Femur (tissue), 1 donor: ENCODE data around the gene KBTBD12.

Experiments
- DNase-seq: peaks from one replicate; pipeline ENCODE4 v3.0.0-alpha.2; 2017

KBTBD12 gene

DNA sequence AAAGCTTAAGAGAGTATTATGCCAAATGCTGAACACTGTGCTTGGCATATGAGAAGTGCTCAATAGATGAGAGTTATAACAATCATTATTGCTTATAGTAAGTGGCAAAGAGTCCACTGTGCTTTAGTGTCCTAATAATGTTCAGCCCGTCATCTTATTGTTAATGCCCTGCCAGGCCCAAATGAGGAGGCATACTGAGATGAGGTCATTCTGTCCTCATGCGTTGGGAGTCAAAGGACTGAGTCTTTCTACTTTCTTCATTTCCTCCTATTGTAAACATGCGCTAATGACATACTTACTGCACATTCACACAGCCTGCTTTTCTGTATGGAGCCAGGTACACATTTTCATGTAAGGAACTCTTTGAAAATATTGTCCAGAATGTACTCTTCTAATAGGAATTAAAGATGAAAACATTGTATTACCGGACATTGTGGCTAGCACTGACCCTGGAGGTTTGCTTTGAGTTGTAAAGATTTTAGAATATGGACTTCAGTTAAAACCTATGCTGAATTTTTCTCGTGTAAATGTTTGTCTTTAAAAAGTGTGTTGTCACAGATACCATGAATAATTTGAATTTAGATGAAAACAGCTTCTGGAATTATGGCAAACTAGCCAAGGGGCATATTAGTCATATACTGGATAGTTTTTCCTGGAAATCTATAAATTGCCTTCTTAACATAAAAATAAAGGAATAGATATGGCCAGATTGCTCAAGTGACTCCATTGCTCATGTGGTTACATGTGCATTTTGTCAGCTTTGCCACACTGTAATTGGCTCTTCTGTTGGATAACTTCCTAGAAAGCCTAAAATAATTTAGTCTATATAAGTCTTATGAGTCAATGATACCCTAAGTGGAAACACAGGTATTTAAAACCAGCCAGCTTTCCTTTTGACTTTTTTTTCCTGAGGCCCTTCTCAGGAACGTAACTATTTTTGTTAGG, 38.3 kb downstream of the KBTBD12 start:
- DNase-seq: no peak

DNA sequence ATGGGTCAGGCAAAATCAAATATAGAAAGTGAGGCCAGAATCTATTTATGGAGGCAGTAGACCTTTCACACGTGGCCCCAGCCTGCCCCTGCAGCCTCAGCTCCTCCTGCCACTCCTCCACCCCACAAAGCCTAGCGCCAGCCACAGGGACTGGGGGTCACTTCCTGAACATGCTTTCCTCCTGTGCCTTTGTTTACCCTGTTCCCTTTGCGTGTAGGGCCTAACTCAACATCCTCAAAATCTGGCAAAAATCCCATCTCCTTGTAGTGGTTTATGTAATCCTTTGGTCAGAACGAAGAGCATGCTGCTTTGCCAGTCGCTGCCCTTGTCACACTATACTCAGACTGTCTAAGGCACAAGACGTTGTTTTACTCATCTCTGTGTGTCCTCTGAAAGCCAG, 39.6 kb downstream of the KBTBD12 start:
- DNase-seq: peak; percentile 48

DNA sequence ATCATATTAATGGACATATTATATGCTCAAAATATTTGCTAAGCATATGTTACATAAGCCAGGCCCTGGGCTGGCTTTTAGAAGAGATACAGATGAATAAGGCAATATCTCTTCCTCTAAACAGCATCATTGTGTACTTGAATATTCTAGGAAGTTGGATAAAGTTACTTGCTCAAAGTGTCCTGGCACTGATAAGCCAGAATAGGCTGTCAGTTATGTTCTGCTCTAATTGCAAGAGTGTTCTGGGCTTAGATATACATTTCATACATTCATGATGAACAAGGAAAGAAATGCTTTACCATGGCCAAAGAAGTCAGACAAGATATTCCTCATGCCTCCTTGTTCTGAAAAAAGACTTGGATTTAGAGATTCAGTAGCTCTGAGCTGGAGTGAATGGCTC, 40.7 kb downstream of the KBTBD12 start:
- no peak for DNase-seq

DNA sequence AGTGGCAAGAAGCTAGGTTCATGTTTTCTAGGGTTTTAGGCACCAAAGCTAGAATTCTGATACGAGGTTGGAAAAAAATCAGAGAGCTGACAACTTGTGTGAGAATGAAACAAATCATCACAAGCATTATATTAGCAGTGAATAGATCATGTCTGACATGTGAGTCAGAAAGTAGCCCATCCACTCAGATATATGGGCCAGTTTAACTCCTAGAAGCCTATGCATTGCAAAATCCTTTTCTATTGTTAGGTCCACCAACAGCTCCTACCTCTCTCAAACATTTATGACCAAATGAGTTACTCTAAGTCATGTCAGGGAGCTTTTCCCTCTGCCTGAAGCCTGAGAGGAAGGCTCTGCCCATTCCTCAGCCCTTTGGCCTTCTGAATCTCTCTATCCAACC, 44.0 kb downstream of the KBTBD12 start:
- DNase-seq: no peak

DNA sequence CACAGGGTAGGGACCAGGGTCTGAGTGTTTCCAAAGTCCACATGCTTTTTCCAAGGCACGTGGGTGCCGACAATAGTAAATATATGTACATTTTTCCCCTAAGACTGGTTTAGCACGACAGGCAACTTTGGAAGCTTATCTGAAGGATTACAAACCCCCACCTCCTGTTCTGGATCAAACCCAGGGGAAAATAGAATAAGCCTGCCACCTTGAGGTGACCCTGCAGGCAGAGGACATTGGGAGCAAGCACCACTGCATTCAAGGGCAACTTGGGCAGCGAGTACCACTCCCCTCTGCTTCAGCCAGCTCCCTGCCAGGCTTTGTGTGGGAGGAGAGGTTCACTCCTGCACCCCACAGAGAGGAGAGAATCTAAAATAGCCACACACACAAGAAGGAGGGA, 44.8 kb downstream of the KBTBD12 start:
- DNase-seq: no peak

DNA sequence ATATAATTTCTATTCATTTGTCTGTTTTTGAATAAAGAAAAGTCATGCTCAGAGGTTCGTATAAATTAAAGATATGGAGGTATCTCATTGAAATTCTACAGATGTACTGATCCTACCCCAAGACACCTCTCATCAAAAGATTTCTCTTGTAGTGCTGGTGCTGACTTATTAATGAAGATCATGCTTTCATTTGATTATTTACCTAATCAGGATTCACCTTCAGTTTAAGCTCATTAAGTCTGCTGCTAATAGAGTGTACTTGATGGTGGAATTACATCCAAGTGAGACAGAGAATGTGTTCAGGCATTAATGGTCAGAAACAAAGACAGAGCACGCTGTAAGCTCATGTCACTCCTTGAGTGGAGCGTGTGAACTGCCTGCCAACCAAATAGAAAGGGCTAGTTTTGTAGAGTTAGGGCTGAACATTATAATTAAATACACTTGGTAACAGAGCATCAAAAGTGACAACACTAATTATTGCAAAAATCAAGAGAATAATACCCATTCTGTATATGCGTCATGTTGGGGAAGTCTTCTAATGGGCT, 45.5 kb downstream of the KBTBD12 start:
- no peak for DNase-seq

DNA sequence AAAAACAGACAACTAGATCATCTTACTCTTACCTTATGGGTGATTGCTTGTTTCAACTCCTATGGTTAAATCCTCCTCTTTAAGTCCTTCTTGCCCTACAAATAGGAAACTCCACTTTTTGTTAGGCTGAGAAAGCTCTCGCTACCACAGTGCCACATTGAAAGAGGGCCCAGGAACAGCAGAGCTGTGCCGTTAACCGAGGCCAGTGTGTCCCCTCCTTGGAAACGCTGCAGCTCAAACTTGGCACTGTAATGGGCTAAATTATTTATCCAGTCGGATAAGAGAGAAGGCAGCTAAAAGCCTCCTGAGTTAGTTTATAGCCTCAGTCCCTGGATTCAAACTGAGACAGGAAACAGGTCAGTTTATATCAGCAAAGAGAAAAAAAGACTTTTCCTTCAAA, 46.1 kb downstream of the KBTBD12 start:
- DNase-seq: no peak

DNA sequence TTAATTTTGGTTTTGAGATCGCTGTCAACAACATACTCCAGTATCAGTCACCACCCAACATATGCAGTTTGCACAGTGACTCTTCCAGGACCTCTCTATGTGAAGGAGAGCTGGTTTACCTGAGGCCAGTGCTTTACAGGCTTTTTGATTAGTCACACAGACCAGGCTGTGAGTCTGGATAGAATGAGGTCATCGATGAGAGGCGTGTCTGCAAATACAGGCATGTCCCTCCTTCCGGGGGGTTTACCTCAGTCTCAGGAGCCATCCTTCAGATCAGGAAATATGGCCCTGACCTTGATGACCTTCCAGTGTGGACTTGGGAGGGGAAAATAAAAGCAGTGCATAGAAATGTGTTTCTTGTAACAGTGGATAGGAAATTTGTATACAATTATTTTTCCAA, 46.9 kb downstream of the KBTBD12 start:
- DNase-seq: no peak

DNA sequence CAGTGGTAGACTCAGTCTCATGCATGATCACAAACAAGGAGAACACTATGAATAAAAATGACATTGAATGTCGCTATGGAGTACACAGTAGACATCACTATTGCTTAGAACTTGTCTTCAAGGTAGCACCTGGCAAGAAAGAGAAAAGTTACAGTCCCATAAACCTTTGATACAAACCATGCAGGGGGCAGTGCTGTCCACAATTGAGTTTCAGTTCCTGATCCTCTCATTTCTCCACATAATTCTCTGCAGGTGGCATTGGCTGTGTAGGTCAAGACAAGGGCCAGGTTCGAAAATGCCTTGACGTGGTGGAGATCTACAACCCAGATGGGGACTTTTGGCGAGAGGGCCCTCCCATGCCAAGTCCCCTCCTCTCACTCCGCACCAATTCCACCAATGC, 47.9 kb downstream of the KBTBD12 start:
- no peak for DNase-seq

DNA sequence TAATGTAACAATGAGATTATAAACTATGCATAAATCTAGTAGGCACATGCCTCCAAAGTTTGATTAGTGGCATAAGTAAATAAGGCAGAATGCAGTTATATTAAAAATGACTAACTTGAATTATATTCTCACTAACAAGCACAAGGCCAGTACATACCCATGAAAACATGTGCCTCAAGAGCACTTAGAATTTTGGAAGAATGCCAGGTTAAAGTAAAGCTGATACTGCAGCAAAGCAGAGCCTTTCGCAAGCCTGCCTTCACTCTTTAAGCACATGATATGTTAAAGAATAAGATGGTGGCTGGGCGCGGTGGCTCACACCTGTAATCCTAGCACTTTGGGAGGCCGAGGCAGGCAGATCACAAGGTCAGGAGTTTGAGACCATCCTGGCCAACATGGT, 49.0 kb downstream of the KBTBD12 start:
- DNase-seq: no peak

DNA sequence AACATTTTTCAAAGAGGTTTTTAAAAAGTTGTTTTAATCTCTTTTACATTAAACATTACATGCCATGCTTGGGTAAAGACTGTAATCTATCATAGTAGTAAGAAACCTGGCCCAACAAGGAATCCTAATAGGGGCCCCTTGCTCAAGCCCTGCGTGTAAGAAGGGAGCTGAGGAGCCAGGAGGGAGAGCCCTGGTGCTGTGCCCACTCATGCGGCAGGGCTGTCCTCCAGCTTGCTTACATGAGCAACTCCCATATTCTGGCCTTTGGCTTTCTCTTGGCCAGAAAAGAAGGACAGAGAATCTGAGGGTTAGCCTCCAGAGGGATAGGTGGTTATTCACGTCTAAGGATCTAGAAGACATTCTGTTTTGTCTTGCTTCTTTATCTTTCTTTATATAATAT, 49.8 kb downstream of the KBTBD12 start:
- no peak for DNase-seq

DNA sequence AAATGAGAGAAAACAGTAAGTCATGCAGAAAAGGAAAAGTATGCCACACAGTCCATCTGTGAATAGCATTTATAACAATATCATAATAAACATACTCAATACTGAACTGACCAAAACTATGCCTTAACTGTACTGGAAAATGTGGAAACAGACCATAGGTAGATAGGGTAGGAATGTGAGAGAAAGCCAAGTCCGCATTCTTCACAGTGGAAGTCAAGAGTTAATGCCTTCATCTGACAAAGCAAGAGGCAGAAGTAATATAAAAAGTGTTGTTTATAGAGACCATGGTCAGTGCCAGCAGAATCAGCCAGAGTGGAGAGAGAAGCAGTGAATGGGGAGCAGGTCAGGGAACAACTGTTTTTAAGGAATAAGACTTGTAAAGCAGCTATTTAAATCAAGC, 52.3 kb downstream of the KBTBD12 start:
- no peak for DNase-seq

DNA sequence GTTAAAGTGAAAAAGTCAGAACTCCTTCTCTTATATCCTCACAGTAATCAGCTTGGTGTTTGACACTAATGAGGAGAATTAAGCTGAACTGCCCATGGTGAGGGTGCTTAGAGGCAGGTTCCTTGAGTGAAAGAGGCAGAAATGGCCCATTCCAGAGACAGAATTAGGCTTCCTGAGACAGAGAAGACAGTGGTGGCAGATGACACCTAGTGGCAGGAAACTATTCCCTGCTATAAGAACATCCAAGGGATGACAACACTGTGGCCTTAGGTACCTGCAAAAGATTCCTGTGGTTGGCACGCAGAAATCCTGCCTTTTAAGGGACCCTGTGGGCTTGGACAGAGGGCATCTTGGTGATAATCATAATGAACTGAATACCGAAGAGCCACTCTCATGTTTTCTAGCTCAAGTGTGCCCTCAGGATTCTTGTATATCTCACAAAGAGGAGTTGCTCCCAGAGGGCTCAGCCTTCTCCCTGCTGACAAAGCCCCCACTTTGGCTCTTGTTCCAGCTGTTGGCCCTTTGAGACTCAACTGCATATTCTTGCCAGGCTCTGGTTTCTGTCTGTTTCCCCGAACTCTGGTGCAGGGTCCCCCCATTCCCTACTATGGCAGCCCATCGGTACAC, 56.0 kb downstream of the KBTBD12 start:
- DNase-seq: peak; percentile 55

DNA sequence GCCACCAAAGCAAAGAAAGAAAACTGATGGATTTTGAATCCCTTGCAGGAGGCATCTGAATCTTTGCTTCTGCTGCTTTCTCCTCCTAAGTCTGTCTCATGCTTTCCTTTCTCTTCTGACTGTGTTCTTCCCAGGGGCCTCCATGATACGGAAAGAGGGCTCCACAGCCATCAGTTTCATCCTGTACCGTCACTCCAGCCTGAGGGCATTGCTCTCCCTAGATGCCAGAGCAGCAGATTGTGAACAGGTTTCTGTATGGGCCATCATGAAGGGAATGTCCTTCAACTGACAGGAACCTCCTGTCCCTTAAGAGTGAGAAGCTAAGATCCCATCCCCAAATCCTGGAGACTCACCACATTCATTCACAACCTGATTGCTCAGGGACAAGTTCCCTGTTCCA, 59.2 kb downstream of the KBTBD12 start:
- DNase-seq: no peak

DNA sequence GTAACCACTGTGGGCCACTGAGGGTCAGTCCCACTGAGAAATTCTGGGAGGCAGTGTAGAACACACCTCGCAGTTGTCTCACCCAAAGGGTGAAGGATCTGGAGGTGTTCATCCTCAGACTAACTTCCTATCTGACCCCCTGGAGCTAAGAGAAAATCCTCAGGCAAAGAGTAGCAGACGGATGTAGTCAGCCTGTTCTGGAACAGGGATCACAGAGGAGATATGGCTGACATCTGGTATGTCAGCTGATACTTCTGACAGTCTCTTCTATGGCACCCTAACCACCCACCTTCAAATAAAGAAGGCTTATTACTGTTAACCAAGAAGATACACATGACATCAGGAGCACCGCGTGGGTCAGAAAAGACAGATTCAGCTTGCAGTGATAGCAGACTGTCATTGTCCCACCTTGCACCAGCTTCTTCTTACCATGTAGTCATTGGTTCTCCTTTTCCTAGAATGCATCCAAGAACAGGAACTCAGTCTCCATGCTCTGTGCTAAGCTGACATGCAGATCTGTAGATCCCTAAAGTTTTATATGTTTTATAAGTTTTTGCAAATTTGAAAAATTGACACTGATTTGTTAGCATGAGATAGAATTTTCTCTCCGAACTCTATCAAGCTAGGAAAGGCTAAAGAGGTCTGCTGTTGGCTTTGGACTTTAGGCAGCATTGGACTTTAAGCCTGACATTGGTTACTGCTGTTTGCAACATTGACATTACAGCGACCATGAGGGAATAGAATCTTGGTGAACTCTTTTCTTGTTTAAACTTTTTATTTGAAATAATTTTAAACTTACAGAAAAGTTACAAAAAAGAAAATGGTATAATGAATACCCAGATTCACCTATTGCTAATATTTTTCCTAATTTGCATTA, 60.4 kb downstream of the KBTBD12 start:
- no peak for DNase-seq

DNA sequence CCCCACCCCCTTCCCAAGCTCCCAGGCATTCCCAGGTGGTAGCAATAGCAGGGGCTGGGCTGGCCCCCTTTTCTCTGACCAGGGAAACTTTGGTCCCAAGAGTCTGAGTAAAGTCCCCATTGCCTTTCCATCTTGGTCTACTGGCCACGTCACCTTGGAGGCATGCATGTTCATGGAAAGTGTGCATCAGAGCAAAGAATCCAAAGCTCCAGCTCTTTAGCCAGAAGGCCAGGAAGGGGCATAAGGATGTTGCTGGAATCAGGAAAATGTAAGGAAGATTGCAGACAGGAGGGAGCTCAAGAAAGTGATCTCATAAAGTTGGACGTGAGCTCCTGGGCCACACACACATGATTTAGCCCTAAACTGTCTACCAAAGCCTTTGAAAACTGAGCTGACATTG, 63.6 kb downstream of the KBTBD12 start:
- no peak for DNase-seq

DNA sequence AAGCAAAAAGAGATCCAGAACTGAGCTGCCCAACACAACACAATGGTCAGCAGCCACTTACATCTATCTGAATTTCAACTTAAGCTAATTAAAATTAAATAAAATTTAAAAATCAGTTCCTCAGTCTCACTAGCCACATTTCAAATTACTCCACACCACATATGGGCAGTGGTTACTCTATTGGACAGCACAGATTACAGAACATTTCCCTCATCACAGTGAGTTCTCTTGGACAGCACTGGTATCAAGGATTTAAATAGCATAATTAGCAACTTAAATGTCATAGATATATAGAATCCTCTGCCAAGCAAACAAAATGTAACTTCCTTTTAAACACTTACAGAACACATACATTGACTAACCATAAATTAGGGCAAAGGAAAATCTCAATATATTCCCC, 64.4 kb downstream of the KBTBD12 start:
- DNase-seq: no peak

DNA sequence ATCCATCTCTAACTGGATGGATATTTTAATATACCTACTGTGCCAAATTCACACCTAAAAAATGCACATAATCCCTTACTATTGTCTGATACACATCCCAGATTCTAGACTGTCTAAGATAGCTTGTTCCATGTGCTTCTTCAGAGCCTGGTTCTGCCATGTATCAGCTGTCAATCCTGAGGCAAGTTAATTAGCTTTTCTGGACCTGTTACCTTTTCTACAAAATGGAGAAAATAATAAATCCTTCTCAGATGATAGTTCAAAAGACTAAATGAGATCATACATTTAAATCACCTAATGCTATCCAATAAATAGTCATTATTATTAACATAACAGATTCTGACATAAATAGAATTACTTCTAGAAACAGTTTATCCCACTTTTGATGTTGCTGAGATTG, 66.1 kb downstream of the KBTBD12 start:
- DNase-seq: no peak

DNA sequence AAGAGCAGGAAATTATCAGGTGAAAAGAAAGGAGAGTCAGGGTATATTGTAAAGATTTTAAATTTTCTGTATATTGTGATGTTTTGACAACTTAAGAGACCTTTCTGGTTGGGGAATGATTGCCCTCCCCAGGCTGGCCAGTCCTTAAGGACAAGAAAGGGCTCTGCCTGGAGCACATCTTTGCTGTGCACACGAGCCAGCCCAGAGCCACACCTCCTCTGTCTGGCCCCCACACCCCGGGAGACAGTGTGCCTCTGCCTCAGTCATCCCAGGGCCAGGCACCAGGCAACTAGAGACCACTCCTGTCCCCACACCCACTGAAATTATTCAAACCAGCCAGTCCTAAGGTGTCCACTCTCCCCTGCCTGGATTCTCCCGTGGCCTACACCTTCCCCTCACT, 67.1 kb downstream of the KBTBD12 start:
- no peak for DNase-seq

DNA sequence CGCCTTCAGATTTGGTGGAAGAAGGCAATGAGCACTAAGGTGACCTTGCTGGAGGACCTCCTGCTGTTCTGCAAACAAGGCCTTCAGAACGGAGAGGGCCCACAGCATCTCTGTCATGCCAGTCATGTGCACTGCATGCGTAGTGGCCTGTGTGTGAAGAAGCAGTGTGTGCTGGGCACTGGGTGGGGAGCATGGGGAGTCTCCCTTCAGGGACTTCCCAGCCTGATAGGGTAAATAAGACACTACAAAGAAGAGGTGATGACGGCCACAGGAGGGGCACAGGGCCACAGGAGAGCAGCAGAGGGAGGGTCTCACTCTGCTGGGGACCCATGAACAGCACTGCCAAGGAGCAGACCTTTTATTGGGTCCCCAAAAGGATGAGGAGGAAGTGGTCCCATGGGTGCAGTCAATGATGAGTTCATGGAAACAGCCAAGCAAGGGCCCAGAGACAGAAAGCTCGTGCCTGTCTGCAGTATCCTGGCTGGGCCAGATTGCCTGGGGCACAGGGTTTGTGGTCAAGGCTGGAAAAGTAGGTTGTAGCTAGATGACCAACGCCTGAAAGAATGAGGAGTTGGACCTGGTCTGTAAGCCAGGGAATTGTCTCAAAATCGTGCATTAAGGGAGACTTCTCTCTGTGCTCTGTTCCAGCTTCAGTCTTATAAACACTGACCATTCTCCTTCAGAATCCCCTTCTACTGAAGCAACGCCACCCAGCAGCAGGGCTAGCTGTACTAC, 69.4 kb downstream of the KBTBD12 start:
- no peak for DNase-seq

DNA sequence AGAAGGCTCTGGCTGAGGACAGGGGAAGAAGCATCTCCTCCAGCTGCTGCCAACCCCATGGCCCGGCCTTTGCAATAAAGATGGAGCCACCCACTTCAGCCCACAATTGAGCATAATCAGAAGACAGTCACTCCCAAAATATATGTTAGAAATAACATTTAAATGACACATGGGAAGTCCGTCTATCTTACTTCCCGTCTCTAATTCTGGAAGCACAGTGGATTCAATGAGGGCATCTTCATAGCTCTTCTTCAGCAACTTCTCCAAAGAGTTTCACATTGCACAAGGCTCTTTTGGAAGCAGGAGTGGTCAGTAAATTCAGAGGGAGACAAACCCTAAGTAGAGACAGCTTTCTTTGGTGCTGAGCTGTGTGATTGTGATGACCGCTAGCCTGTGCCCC, 70.2 kb downstream of the KBTBD12 start:
- DNase-seq: no peak

DNA sequence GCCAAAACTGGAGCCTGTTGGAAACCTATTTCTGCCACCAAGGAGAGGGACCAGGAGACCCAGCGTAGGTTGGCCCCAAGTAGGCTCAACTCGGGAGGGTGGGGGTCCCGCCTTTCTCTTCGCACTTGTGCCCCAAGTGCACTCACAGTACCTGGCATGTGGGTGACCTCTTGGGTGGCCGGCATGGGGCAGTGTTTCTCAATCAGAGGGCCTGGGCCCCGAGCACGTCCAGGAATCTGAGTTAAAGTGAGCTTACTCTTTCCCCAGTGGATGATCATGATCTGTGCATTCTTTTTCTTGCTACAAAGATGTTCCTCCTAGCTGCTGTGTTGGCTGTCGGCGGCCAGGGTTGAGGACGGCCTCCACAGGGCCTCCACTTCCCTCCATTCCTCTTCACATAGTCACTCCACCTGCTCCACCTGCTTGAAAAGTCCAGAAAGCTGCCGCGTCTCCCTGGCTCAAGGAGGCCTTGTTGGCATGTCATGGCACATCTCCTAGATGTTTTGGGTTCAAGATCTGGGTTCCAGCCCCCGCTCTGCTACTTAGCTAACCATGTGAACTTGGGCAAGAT, 70.7 kb downstream of the KBTBD12 start:
- DNase-seq: no peak
